H9 (cell line): ENCODE data around the gene GIT2. TPM values are rescaled to one million over a fixed set of nuclear protein-coding genes. Genes with fewer than 3 reads are reported as not detected.

Experiments used
- DNase-seq: peaks from one replicate; pipeline ENCODE4 v3.0.0-alpha.2; 2017
- H2AFZ ChIP-seq: one replicate; pipeline ENCODE4 v1.6.1; 2013; ENCODE audit warnings: mild to moderate bottlenecking, low read length, control low read depth, moderate library complexity
- H2AK5ac ChIP-seq: 2 replicates; pipeline ENCODE4 v1.6.1; 2013; ENCODE audit warnings: low read length, control low read depth, mixed read lengths; ENCODE audit not compliant: insufficient read length
- H2BK120ac ChIP-seq: one replicate; pipeline ENCODE4 v1.6.1; 2013; ENCODE audit warnings: low read depth, mild to moderate bottlenecking, low read length, control low read depth, inconsistent platforms; ENCODE audit not compliant: poor library complexity, severe bottlenecking
- H2BK12ac ChIP-seq: 2 replicates; pipeline ENCODE4 v1.6.1; 2013; ENCODE audit warnings: low read length, control low read depth, mixed read lengths, low read depth; ENCODE audit not compliant: insufficient read length
- H2BK15ac ChIP-seq: 2 replicates; pipeline ENCODE4 v1.6.1; 2013; ENCODE audit warnings: low read depth, low read length, control low read depth
- H2BK20ac ChIP-seq: one replicate; pipeline ENCODE4 v1.6.1; 2013; ENCODE audit warnings: low read depth, mild to moderate bottlenecking, low read length, control low read depth, inconsistent platforms; ENCODE audit not compliant: poor library complexity, severe bottlenecking
- H2BK5ac ChIP-seq: 2 replicates; pipeline ENCODE4 v1.6.1; 2013; ENCODE audit warnings: low read length, control low read depth, mixed read lengths; ENCODE audit not compliant: insufficient read length
- H3K14ac ChIP-seq: 2 replicates; pipeline ENCODE4 v1.6.1; 2013; ENCODE audit warnings: low read length, control low read depth; ENCODE audit not compliant: insufficient read depth
- H3K18ac ChIP-seq: 2 replicates; pipeline ENCODE4 v1.6.1; 2013; ENCODE audit warnings: low read depth, mild to moderate bottlenecking, mixed read lengths, low read length, control low read depth; ENCODE audit not compliant: insufficient read length
- H3K23ac ChIP-seq: 2 replicates; pipeline ENCODE4 v1.6.1; 2013; ENCODE audit warnings: low read length, control low read depth, mixed read lengths, low read depth; ENCODE audit not compliant: insufficient read length
- H3K23me2 ChIP-seq: 2 replicates; pipeline ENCODE4 v1.6.1; 2013; ENCODE audit warnings: low read depth, mild to moderate bottlenecking, mixed read lengths, low read length, control low read depth; ENCODE audit not compliant: insufficient read length, poor library complexity, severe bottlenecking
- H3K27ac ChIP-seq: 2 replicates; pipeline ENCODE4 v1.5.1; 2013; ENCODE audit warnings: low read length, control low read depth, mixed read lengths, low read depth; ENCODE audit not compliant: insufficient read length
- H3K27me3 ChIP-seq: 2 replicates; pipeline ENCODE4 v1.6.1; 2013; ENCODE audit warnings: low read length, control low read depth, inconsistent platforms; ENCODE audit not compliant: insufficient read depth
- H3K4ac ChIP-seq: 2 replicates; pipeline ENCODE4 v1.6.1; 2013; ENCODE audit warnings: low read depth, mild to moderate bottlenecking, control low read depth, inconsistent platforms, low read length, moderate library complexity
- H3K4me1 ChIP-seq: 2 replicates; pipeline ENCODE4 v1.6.1; 2013; ENCODE audit warnings: low read length, control low read depth, inconsistent platforms; ENCODE audit not compliant: insufficient read depth
- H3K4me2 ChIP-seq: 2 replicates; pipeline ENCODE4 v1.6.1; 2013; ENCODE audit warnings: low read length, control low read depth, mixed read lengths; ENCODE audit not compliant: insufficient read length, insufficient read depth
- H3K56ac ChIP-seq: 2 replicates; pipeline ENCODE4 v1.6.1; 2013; ENCODE audit warnings: low read depth, mild to moderate bottlenecking, mixed read lengths, low read length, control low read depth; ENCODE audit not compliant: insufficient read length
- H3K79me1 ChIP-seq: 2 replicates; pipeline ENCODE4 v1.6.1; 2013; ENCODE audit warnings: low read depth, mild to moderate bottlenecking, moderate library complexity, low read length, control low read depth, inconsistent platforms; ENCODE audit not compliant: insufficient read depth, poor library complexity, severe bottlenecking
- H3K79me2 ChIP-seq: 2 replicates; pipeline ENCODE4 v1.6.1; 2013; ENCODE audit warnings: low read length, control low read depth, inconsistent platforms; ENCODE audit not compliant: insufficient read depth
- H3K9ac ChIP-seq: 2 replicates; pipeline ENCODE4 v1.6.1; 2013; ENCODE audit warnings: low read length, control low read depth, mixed read lengths; ENCODE audit not compliant: insufficient read length; ENCODE audit errors: extremely low read depth
- H3K9me3 ChIP-seq: one replicate; pipeline ENCODE4 v1.6.1; 2013; ENCODE audit warnings: low read depth, low read length, inconsistent platforms; ENCODE audit not compliant: control insufficient read depth
- H3T11ph ChIP-seq: one replicate; pipeline ENCODE4 v1.6.1; 2013; ENCODE audit warnings: mild to moderate bottlenecking, low read length, control low read depth, inconsistent platforms
- H4K20me1 ChIP-seq: one replicate; pipeline ENCODE4 v1.6.1; 2013; ENCODE audit not compliant: control insufficient read depth, insufficient read length, insufficient read depth
- H4K5ac ChIP-seq: 2 replicates; pipeline ENCODE4 v1.6.1; 2013; ENCODE audit warnings: low read depth, mild to moderate bottlenecking, mixed read lengths, low read length, control low read depth; ENCODE audit not compliant: insufficient read length
- H4K8ac ChIP-seq: replicated peaks from 2 replicates; pipeline ENCODE4 v1.6.1; 2013; ENCODE audit warnings: low read length, control low read depth, mixed read lengths, low read depth; ENCODE audit not compliant: insufficient read length
- H4K91ac ChIP-seq: 2 replicates; pipeline ENCODE4 v1.6.1; 2013; ENCODE audit warnings: low read depth, mild to moderate bottlenecking, moderate library complexity, mixed read lengths, low read length, control low read depth; ENCODE audit not compliant: insufficient read length
- H3K27ac Mint-ChIP-seq, 3 experiments: 2 replicates in 2 of 3; 3 replicates in 1 of 3; pipeline ENCODE4 v1.8.0; 2020 to 2021; ENCODE audit warnings: mixed read lengths in 3 of 3, mild to moderate bottlenecking in 1 of 3, moderate library complexity in 1 of 3
- H3K27me3 Mint-ChIP-seq: 2 replicates; pipeline ENCODE4 v1.8.0; 2021; ENCODE audit warnings: low read depth, mild to moderate bottlenecking, moderate library complexity, mixed read lengths
- H3K36me3 Mint-ChIP-seq, 3 experiments: 2 replicates in 2 of 3; 3 replicates in 1 of 3; pipeline ENCODE4 v1.8.0; 2020 to 2021; ENCODE audit warnings: low read depth in 3 of 3, mixed read lengths in 3 of 3; ENCODE audit not compliant: insufficient read depth in 1 of 3
- H3K4me1 Mint-ChIP-seq, 2 experiments: 2 replicates each; pipeline ENCODE4 v1.8.0; 2020; ENCODE audit warnings: mixed read lengths in 2 of 2
- H3K4me3 Mint-ChIP-seq, 2 experiments: 2 replicates in 1 of 2; 3 replicates in 1 of 2; pipeline ENCODE4 v1.8.0; 2020 to 2021; ENCODE audit warnings: mild to moderate bottlenecking in 2 of 2, mixed read lengths in 2 of 2, moderate library complexity in 1 of 2
- H3K9me3 Mint-ChIP-seq, 2 experiments: 2 replicates in 1 of 2; 3 replicates in 1 of 2; pipeline ENCODE4 v1.8.0; 2020; ENCODE audit warnings: mild to moderate bottlenecking in 2 of 2, mixed read lengths in 2 of 2, moderate library complexity in 1 of 2
- CTCF ChIP-seq: fragments of 200-600 bp; sonication (generic); conservative IDR thresholded peaks from 3 replicates; pipeline ENCODE4 v1.8.0; 2021; ENCODE audit warnings: antibody characterized with exemption, mild to moderate bottlenecking
- WGBS: extraction: QIAGEN DNeasy Blood & Tissue Kit; methylation state at CpG from one replicate; pipeline ENCODE4 v1.1.7; 2013; ENCODE audit warnings: missing lambda C conversion rate, low lambda C conversion rate, mixed read lengths; ENCODE audit not compliant: insufficient read length; ENCODE audit errors: extremely low coverage; 5-methylcytosine and 5-hydroxymethylcytosine counted together
- total RNA-seq: library from RNA; stranded (reverse); gene quantifications from 2 replicates; pipeline ENCODE4 v1.2.1, GENCODE V29; 2021

The GIT2 gene
- total RNA-seq, 1 experiment from 2014 or later, result 27.0 TPM

DNA sequence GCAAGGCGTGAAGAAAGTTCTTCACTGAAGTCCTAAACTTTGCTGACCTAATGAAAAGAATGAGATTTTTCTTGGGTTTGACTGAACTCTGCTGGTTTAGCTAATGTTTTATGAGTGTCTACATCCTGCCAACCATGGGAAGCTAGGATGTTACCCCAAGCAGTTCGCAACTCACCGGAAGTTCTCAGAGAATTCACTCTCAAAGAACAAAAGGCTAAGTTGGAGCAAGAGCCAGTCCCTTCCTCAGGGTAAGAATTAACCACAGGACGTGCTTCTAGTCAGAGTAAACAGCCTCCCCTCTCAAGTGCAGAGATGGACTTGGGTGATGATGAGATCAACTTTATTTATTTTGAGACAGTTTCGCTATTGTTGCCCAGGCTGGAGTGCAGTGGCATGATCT, 58.8 kb downstream of the GIT2 start:
- Histone ChIP-seq H4K8ac (no peak overlapping the region), H3K27me3 (no peaks in the 10 kb centered on the region), H3K4ac (no peak overlapping the region), H2BK20ac (no peak overlapping the region), H3T11ph (no peak overlapping the region), H2BK120ac (no peak overlapping the region), H3K79me1 (no peaks in the 10 kb centered on the region), H2AFZ (no peak overlapping the region), H2BK15ac (no peak overlapping the region), H3K23ac (no peak overlapping the region), H2AK5ac (no peak overlapping the region), H3K14ac (no peak overlapping the region), H3K79me2 (no peaks in the 10 kb centered on the region), H3K4me1 (no peaks in the 10 kb centered on the region), H3K18ac (no peak overlapping the region), H3K56ac (no peak overlapping the region), H2BK5ac (no peak overlapping the region), H2BK12ac (no peak overlapping the region), H4K20me1 (no peaks in the 10 kb centered on the region), H3K4me2 (no peak overlapping the region), H3K9ac (no peak overlapping the region), H4K91ac (no peak overlapping the region), H3K27ac (no peak overlapping the region), H4K5ac (no peak overlapping the region), H3K9me3 (no peaks in the 10 kb centered on the region), H3K23me2 (no peaks in the 10 kb centered on the region)
- H3K27ac Mint-ChIP-seq, result peak overlapping the region in 1 of 3 experiments; percentile 59; a peak in 1 of 7 replicates
- peaks cover under 1 to 45% (median 26%) of the 10 kb centered on the region in 3 experiments; a peak in 5 of 7 replicates for H3K36me3 Mint-ChIP-seq
- no CpG with 5 or more reads among the region's 5 CpGs for WGBS
- no peaks in the 10 kb centered on the region for H3K27me3 Mint-ChIP-seq
- no peaks in the 10 kb centered on the region for H3K9me3 Mint-ChIP-seq
- no peak for DNase-seq
- no peak for TF ChIP-seq CTCF
- H3K4me1 Mint-ChIP-seq, result no peaks in the 10 kb centered on the region
- no peak overlapping the region for H3K4me3 Mint-ChIP-seq
